GM18858 (cell line): ENCODE data around the gene FBLIM1.

Experiments used
- ATAC-seq: cut with Tn5 transposase; IDR thresholded peaks from one replicate; pipeline ENCODE4 v1.9.1; 2021; ENCODE audit not compliant: unreplicated experiment

FBLIM1 gene, protein sequence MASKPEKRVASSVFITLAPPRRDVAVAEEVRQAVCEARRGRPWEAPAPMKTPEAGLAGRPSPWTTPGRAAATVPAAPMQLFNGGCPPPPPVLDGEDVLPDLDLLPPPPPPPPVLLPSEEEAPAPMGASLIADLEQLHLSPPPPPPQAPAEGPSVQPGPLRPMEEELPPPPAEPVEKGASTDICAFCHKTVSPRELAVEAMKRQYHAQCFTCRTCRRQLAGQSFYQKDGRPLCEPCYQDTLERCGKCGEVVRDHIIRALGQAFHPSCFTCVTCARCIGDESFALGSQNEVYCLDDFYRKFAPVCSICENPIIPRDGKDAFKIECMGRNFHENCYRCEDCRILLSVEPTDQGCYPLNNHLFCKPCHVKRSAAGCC

DNA sequence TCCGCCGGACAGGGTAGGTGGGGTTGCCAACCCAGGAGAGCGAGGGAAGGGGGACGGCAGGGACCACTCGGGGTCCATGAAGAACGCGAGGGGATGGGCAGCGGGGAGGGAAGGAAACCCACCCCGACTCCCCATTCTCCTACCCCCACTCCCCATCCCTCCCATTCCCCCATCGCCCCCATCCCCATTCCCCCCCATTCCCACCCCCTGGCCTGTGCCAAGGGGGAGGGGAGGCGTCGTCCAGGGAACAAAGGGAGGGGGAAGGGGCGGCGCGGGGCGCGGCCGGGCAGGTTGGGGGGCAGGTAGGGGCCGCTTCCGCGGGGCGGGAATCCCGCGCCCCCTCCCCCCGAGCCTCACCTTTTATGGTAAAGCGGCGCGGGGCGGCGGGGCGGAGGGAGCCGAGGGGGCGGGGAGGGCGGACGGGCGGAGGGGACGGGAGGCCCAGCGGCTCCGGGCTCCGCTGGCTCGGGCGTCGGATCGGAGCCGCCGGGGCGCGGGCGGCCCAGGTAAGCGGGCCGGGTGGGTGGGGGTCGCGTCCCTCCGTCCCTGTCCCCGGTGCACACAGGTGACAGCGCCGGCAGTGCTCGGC, at the start of gene FBLIM1:
Gene FBLIM1, plus strand, starts transcription at position 453 of the 589 bp plus-strand sequence. CDS start 6,189 bp downstream, outside the sequence.
- ATAC-seq, result no peak

DNA sequence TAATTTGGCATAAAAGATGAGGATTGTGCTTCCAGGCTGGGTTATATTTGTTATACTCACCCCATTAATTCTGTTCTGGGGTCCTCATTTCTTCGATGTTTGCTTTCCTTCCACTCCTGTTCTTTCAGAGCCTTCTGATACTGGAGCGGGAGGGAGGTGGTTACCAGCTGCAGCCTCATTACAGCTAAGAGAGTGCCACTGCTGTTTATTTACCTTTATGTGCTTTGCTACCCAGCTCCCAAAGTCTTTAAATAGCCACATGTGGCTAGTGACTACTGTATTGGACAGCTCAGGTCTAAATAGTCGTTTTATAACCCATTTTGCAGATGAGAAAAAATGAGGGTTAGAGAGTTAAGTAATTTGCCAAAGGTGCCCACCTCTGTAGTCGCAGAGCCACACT, 49.4 kb upstream of the FBLIM1 start:
- ATAC-seq, result no peak

DNA sequence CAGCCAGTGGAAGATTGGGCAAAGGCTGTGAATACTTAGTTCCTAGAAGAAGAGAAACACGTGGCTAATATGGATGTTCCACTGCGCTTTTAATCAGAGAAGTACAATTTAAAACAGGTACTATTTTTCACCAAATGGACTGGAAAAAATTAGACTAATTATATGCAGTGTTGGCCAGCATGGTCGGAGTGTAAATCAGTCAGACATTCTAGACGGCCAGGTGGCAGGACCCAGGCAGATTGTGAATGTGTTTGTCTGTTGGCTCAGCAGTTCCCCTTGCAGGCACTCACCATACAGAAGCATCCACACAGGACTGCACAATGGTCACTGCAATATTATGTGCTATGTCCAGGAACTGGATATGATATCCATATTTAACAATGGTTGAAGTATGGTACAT, 46.4 kb upstream of the FBLIM1 start:
- ATAC-seq, result no peak

DNA sequence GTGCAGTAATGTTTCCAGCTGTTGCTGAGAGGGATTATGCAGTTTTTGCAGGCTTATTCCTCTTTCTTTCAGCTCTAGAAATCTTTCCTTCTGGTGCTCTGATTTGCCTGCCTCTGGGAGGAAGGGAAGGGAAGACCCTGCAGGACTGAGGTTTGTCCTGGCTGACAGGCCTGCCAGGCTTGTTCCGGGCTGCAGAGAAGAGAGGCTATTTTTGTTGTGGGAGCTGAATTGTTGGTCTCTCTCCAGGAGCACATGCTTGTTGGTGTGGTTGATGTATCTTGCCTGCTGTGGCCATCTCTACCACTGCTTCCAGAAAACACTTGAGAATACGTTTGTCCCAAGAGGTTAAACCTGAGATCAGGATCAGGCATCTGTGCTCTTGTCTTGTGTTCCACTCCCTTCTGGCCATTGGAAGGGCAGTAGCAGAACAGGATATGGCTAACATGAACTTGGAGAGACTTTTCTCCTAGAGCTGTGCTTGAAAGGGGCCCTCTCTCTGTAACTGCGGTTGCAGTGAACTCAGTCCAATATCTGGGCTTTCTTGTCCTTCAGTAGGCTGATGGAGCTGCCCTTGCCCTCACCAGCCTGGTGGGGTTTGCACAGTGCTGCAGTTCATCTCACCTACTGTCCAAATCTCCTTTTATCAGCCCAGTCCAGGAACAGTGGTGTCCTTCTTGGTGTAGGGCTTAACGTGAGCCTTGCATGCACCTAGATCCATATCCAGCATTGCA, 44.0 kb upstream of the FBLIM1 start:
- no peak for ATAC-seq

DNA sequence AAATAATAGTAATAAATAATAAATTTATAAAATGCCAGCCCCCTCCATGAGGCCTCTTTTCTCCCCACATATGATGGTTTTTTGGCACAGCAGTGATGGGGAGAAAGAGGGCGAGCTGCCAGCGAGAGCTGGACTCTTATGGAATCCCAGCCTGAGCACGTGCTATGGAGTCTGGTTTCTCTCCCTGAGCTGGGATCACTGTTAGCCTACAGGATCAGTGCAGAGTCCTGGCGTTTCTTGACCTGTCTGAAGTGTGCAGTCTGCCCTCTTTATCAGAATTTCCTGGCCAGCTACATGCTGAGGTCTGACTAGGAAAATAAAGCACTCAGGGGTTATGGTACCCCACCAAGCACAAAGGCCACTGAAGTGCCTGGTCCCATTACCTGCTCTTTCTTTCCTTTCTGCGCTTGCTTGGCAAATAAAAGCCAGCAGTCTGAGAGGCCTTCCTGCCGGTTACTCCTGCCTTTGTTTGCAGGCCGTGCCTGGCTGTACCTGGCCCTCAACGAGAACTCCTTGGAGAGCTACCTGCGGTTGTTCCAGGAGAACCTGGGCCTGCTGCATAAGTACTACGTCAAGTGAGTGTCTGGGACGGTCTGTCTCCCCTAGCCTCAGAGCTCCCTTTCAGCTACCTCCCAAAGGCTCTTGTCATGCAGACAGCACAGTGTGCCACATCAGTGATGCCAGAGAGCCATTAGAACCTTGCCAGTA, 41.0 kb upstream of the FBLIM1 start:
- no peak for ATAC-seq

DNA sequence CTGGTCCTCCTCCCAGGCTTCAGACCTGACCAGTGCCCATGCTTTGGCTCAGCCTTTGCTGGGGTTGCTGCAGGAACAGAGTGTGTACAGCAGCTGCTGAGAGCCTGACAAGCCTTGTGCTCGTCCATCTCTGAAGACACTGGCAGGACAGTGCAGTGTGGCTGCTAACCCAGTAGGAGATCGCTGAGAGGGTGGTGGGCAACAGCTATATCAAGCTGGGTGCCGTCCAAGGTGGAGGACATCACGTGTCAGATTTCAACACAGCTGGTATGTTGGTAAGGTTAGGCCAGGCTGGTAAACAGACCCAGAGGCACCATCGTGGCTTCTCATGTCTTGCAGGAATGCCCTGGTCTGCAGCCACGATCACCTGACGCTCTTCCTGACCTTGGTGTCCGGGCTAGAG, 40.4 kb upstream of the FBLIM1 start:
- no peak for ATAC-seq

DNA sequence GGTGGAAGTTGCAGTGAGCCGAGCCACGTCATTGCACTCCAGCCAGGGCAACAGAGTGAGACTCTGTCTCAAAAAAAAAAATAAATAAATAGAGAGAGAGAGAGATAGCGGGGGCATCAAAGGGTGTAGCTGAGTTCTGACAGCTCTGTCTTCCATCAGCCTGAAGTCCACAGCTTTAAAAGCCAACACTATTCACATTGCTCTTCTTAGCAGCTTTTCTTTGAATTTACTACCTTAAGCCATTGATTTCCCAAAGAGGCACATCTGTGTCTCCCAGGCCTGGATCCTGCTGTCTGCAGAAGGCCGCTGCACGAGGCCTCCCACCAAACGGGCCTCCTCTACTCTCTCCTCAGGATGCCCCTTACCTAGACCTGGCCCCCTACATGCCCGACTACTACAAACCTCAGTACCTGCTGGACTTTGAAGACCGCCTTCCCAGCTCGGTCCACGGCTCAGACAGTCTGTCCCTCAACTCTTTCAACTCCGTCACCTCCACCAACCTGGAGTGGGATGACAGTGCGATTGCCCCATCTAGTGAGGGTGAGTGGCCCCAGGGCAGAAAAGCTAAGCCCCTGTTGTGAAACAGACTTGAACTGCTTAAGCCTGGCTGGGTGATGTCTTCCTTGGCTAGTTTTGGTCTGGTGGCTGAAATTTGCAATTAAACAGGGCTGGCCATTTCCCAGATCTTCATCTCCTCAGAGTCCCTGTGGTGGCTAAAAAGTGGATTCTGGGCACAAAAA, 39.0 kb upstream of the FBLIM1 start:
- no peak for ATAC-seq

DNA sequence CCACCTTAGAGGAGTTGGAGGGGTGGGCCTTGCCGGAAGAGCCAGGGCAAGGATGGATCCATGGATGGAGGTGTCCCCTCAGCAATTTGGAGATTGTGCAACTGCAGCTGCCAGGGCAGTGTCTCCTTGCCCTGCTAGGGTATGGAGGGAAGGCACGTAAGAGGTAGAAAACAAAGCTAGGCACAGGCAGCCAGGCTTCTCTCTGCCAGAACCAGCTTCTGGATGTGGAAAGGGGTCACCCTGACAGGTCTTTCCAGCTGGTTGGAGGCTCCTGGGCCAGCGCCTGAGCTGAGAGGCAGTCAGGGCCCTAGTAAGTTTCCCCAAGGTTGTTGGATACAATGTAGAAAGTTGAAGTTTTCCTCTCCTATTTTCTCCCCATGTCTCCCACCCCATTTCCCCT, 37.7 kb upstream of the FBLIM1 start:
- no peak for ATAC-seq

DNA sequence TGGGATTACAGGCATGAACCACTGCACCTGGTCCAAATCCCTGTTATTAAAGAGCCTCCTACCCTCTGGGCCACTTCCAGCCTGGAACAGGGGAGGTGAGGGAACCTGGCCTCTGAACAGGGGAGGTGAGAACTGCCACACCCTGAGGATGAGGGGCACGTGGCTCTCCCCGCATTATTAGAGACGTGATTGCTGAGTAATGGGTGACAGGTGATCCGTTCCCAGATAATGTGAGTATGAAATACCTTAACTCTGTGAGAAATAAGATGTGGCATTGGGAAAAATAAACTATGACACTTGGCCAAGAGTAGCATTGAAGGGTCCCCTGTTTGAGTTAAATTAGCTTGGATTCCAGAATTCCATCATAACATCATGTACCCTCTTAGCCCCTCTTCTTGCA, 36.2 kb upstream of the FBLIM1 start:
- ATAC-seq, result no peak

DNA sequence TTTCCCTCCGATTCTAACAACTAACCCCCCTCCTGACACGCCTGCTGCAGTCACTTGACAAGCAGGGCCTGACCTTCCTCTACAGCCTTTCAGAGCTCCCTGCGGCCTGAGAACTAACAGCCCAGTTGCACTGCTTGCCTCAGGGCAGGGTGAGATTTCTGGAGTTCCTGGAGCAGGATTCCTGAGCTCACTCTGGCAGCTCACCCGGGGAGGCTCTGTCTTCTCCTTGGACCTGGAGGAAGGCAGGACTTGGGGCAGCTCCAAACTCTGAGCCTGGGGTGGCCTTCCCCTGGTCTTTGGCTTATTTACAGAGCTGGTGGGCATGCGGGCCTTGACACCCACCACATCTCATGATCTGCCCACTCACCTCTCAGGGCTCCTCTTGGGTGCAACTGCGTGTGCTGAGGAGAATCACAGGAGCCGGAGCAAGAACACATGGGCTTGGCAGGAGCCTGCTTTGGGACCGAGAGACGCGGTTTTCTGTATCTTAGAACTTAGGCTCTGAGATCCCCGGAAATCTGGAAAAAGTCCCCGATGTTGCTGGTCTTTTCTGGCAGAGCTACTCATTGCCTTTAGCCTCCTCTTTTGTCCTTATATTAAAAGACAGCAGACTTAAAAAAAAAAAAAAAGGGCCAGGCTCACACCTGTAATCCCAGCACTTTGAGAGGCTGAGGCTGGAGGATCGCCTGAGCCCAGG, 35.6 kb upstream of the FBLIM1 start:
- no peak for ATAC-seq

DNA sequence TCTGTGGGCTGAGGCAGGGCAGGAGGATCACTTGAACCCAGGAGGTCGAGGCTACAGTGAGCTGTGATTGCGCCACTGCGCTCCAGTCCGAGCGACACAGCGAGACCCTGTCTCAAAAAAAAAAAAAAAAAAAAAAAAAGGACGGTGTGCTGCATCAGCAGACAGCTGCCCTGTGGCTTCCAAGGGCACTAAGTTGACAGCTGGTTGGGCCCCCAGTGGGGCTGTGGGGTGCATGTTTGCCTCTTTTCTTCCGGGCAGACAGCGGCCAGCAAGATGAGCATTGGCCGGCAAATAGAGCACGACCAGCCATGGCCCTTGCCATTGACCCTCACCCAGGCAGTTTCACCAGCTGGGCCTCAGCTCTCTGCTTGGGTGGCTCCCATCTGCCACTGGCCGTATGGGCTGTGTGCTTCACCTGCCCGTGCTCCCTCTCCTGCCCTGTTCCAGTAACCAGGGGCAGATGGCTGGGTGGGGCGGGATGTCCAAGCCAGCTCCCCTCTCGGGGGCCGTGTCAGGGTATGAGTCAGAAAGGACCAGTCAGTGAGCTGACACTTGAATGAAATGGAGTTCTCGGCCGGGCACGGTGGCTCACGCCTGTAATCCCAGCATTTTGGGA, 34.9 kb upstream of the FBLIM1 start:
- no peak for ATAC-seq

DNA sequence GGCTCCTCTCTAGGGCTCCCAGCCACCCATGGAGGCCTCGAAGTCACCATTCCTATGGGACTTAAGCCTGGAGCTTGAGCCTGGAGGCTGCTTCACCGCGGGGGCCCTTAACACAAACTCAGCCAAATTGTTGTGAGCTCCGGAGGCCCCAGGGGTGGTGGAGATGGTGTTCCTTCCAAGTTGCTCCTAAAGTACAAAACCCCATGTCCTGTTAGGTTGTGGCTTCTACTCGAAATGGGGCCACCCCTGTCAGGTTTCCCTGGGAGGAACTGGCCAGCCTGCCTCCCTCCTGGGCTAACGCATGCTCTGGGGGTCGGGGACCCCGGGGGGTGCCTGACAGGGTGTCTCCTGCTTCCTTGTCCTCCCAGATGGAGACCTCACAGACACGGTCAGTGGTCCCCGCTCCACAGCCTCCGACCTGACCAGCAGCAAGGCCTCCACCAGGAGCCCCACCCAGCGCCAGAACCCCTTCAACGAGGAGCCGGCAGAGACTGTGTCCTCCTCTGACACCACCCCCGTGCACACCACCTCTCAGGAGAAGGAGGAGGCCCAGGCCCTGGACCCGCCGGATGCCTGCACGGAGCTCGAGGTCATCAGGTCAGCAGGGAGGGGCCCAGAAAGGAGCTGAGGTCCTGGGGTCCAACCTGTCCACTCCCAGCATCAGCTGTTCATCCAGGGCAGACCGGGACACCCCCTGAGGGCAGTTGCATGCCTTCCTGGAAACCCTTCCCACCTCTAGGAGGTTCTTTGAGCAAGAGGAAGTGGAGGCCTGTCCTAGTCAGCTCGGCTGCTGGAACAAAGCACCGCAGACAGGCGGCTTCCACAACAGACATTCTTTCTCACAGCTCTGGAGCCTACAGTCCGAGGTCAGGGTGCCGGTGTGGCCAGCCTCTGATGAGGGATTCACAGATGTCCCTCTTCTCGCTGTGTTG, 33.4 kb upstream of the FBLIM1 start:
- ATAC-seq, result no peak

DNA sequence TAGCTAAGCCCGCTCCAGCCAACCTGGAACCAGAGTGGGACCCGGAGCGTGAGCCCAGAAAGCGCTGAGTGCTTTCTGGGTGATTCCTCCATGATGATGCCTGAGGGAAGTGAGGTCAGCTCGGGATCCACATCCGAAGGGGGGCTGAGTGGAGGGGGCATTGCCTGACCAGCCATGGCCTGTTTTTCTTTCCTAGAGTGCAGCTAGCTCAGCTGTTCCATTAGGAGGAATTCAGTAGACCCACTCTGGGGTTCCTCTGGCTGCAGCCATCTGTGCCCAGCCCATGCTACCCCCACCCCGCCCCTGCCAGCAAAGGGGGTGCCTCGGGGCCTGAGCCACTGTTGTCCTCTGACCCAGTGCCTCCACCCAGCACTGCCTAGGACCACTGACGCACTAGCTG, 32.1 kb upstream of the FBLIM1 start:
- ATAC-seq, result no peak

DNA sequence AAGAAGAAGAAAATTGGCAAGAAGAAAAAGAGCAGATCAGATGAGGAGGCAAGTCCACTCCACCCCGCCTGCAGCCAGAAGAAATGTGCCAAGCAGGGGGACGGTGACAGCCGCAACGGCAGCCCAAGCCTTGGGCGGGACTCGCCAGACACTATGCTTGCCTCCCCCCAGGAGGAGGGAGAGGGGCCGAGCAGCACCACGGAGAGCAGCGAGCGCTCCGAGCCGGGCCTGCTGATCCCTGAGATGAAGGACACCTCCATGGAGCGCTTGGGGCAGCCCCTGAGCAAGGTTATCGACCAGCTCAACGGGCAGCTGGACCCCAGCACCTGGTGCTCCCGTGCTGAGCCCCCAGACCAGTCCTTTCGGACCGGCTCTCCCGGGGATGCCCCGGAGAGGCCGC, 31.6 kb upstream of the FBLIM1 start:
- ATAC-seq, result no peak

DNA sequence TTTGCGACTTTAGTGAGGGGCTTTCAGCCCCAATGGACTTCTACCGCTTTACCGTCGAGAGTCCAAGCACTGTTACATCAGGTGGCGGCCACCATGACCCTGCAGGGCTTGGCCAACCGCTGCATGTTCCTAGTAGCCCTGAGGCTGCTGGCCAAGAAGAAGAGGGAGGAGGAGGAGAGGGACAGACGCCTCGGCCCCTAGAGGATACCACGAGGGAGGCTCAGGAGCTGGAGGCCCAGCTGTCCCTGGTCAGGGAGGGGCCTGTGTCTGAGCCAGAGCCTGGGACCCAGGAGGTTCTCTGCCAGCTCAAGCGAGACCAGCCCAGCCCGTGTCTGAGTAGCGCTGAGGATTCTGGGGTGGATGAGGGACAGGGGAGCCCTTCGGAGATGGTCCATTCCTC, 31.2 kb upstream of the FBLIM1 start:
- no peak for ATAC-seq

DNA sequence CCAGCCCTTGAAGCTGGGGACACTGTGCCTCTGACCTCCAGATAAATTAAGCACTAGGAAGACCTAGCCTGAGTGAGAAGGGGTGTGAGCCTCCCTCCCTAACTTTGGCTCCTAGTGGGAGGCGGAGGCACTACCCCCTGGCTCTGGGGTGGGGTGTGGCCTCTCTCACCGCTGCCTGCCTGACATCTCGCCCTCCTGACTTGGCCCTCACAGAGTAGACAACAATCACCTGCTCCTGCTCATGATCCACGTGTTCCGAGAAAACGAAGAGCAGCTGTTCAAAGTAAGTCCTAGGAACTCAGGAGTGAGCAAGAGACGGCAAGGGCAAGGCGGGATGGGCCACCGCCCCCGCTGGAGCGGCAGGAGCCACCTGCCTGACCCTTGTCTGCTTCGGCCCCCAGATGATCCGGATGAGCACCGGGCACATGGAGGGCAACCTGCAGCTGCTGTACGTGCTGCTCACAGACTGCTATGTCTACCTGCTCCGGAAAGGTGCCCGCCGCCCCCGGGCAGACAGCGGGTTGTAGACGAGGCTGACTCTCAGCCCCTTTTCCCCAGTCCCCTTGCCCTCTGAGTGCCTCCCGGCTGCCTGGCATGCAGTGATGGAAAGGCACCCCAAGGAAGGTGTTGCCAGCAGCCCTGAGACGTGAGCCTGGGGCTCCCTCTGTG, 30.6 kb upstream of the FBLIM1 start:
- no peak for ATAC-seq

DNA sequence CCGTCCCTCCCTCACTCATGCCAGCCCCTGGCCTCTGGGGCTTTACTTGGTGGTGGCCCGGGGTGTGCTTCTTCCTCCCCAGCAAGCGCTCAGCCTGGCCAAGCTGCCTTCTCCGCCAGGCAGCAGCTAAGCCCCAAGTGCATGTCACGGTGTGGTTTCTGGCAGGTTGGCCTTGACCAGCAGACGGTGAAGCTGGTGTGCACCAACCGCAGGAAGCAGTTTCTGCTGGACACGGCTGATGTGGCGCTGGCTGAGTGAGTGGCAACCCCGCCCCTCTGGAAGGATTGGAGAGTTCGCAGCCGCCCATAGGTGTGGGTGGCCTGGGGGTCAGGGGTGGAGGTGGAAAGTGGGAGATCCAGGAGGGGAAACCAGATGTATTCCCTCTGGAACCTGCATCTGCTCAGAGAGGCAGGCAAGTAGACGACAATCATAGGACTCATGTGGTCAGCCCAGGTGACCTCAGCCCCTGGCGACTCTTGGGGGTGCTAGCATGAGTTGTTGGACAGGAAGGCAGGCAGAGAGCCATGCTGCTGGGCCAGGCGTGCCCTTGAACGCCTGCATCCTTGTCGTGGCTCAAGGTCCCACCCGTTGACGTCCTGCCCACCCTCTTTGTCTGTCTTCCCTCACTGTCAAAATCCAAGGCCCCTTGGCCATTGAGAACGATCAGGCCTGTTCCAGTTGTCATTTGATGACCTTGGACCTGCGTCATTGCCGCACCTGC, 29.5 kb upstream of the FBLIM1 start:
- ATAC-seq, result no peak

DNA sequence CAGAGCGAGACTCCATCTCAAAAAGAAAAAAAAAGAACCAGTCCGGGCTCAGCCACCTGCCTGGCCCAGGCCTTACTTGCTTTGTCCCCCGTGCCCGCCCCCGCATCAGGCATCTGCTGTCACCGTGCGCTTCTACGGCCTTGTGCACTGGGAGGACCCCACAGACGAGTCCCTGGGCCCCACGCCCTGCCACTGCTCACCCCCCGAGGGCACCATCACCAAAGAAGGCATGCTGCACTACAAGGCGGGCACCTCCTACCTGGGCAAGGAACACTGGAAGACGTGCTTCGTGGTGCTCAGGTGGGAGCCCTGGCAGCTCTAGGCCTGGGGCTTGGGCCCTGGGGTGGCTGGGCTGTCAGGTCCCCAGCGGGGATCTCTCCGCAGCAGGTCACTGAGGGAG, 28.2 kb upstream of the FBLIM1 start:
- no peak for ATAC-seq
